Measurements from ENCODE around the gene IKBIP. TPM values are rescaled to one million over a fixed set of nuclear protein-coding genes. Genes with fewer than 3 reads are reported as not detected.

The IKBIP gene
- total RNA-seq, 1 donor from 2014 or later: 15.2 TPM

DNA sequence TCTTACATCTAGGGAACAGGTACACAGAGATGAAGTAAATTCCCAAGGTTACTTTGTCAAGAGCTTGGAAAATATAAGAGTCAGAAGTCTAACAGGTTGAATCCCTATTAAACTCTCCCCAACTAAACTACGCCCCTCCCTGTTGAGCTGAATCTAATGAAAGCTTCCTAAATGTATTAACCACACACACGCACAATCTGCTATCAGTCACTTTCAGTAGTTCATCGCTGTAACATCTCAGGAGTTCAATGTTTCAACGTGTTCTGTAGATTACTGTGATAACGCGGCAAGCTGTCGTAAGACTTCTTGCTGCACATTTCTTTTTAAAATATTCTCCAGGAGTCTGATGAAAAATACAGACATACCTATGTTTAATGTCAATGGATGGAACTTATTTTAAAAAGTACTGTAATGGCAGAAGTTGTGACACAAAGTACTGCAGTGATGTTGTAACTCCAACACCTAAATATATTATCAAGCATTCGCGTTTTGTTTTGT, 51.7 kb downstream of the IKBIP start:
- Histone ChIP-seq H3K36me3 (peaks cover 22% of the 10 kb centered on the region), H3K4me3 (peak overlapping the region; percentile 98), H3K4me1 (peaks cover 18% of the 10 kb centered on the region), H3K9me3 (no peaks in the 10 kb centered on the region), H3K27me3 (no peaks in the 10 kb centered on the region), H3K27ac (peak overlapping the region; percentile 99)
- intact Hi-C loops (cut with DNase I): no loop called here
- ATAC-seq (no peak), DNase-seq (no peak)
- TF ChIP-seq, protein P1, sequence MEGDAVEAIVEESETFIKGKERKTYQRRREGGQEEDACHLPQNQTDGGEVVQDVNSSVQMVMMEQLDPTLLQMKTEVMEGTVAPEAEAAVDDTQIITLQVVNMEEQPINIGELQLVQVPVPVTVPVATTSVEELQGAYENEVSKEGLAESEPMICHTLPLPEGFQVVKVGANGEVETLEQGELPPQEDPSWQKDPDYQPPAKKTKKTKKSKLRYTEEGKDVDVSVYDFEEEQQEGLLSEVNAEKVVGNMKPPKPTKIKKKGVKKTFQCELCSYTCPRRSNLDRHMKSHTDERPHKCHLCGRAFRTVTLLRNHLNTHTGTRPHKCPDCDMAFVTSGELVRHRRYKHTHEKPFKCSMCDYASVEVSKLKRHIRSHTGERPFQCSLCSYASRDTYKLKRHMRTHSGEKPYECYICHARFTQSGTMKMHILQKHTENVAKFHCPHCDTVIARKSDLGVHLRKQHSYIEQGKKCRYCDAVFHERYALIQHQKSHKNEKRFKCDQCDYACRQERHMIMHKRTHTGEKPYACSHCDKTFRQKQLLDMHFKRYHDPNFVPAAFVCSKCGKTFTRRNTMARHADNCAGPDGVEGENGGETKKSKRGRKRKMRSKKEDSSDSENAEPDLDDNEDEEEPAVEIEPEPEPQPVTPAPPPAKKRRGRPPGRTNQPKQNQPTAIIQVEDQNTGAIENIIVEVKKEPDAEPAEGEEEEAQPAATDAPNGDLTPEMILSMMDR (IDR thresholded peaks at IDR 0.05): no peak

DNA sequence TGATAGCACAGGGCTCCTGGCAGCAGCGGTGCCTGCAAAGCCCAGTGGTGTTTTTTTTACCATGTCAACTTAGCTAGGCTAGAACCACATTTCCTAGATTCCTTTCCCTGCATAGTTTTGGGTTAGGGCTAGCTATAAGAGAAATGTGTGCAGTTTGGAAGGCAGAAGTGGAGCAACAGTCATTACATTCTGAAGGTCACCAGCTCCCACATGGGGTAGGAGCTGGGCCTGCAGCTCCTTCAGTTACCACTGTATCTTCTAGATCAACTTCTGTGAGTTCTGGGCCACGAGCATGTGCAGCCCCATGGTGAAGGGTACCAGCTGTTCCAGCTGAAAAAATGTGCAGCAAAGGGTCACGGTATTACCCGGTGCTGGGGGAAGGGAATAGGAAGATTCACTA, 53.4 kb downstream of the IKBIP start:
- Histone ChIP-seq H3K4me1 (peaks cover 11% of the 10 kb centered on the region), H3K4me3 (no peak overlapping the region), H3K9me3 (no peaks in the 10 kb centered on the region), H3K27me3 (no peaks in the 10 kb centered on the region), H3K36me3 (peaks cover 6% of the 10 kb centered on the region), H3K27ac (no peak overlapping the region)
- intact Hi-C loops (cut with DNase I): no loop called here
- DNase-seq (no peak), ATAC-seq (no peak)
- TF ChIP-seq, protein P1 (IDR thresholded peaks at IDR 0.05): no peak

DNA sequence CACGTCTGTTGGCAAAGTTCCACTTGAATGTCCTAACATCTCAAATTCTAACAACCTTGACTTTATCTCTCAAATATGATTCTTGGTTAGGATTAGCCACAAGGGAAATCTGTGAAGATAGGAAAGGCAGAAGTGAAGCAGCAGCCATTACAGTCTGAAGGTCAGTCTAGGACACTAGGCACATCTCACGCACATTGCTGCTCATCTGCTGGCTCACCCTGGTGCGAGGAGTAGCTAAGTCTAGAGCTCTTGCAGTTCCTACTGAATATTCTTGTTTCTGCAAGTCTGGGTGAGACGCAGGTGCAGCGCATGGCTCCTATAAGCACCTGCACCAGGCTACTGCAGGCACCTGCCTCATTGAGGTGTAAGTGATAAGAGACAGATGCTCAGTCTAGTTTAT, 57.5 kb downstream of the IKBIP start:
- Histone ChIP-seq H3K4me3 (no peak overlapping the region), H3K4me1 (no peaks in the 10 kb centered on the region), H3K9me3 (no peaks in the 10 kb centered on the region), H3K27ac (no peak overlapping the region), H3K27me3 (no peaks in the 10 kb centered on the region), H3K36me3 (no peaks in the 10 kb centered on the region)
- DNase-seq: no peak
- no peak for ATAC-seq
- intact Hi-C loops (cut with DNase I): no loop called here
- TF ChIP-seq, protein P1 (IDR thresholded peaks at IDR 0.05): no peak

DNA sequence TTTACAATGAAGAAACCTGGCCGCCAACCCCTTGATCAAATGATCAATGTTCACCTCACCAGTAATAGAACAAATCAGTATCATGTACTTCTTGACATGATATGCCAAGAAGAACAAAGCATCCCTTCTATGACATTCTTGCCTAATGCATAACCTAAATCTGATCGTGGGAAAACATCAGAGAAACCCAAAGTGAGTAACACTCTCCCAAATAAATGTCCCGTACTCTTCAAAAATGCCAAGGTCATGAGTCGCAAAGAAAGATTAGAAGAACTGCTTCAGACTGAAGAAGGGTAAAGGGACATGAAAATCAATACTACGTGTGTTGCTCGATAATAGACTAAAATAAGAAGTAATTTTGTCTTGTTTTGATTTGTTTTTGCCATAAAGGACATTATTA, 62.5 kb downstream of the IKBIP start:
- no peaks in the 10 kb centered on the region for H3K27me3 ChIP-seq
- H3K4me1 ChIP-seq: no peaks in the 10 kb centered on the region
- TF ChIP-seq, protein P1 (IDR thresholded peaks at IDR 0.05): no peak
- DNase-seq: no peak
- no peak overlapping the region for H3K27ac ChIP-seq
- intact Hi-C loops (cut with DNase I): no loop called here
- no peaks in the 10 kb centered on the region for H3K36me3 ChIP-seq
- H3K9me3 ChIP-seq: no peaks in the 10 kb centered on the region
- no peak overlapping the region for H3K4me3 ChIP-seq
- ATAC-seq: no peak

DNA sequence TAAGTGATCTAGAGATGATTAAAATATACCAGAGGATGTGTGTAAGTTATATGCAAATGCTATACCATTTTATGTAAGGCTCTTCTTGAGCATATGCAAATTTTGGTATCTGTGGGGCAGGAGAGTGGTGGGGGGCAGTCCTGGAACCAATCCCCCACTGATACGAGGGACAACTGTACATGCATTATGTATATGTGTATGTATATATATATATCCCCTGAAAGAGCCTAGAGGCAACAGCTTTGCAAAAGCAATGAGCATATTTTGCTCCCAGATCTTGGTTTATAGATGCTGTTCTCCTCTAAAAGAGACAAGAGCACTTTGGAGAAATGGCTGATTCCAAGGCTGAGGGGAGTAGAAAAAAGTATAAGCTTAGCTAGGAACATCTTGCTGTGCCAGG, 63.5 kb downstream of the IKBIP start:
- no peak overlapping the region for H3K4me3 ChIP-seq
- no peak for DNase-seq
- H3K4me1 ChIP-seq: no peaks in the 10 kb centered on the region
- no peaks in the 10 kb centered on the region for H3K9me3 ChIP-seq
- H3K36me3 ChIP-seq: no peaks in the 10 kb centered on the region
- intact Hi-C loops (cut with DNase I): no loop called here
- H3K27me3 ChIP-seq: no peaks in the 10 kb centered on the region
- no peak overlapping the region for H3K27ac ChIP-seq
- TF ChIP-seq, protein P1 (IDR thresholded peaks at IDR 0.05): no peak
- ATAC-seq: no peak

DNA sequence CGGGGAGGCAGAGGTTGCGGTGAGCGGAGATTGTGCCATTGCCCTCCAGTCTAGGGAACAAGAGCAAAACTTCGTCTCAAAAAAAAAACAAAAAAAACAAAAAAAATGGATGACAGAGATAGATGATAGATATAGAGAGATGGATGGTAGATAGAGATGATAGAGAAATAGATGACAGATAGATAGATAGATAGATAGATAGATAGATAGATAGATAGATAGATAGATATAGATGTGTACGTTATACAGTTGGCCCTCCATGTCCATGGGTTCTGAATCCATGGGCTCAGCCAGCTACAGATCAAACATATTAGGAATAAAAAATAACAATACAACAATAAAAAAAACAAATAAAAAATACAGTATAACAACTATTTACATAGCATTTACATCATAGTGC, 63.9 kb downstream of the IKBIP start:
- no peak overlapping the region for H3K4me3 ChIP-seq
- intact Hi-C loops (cut with DNase I): no loop called here
- no peak for ATAC-seq
- TF ChIP-seq, protein P1 (IDR thresholded peaks at IDR 0.05): no peak
- H3K27ac ChIP-seq: no peak overlapping the region
- no peaks in the 10 kb centered on the region for H3K36me3 ChIP-seq
- no peaks in the 10 kb centered on the region for H3K27me3 ChIP-seq
- H3K9me3 ChIP-seq: no peaks in the 10 kb centered on the region
- DNase-seq: no peak
- H3K4me1 ChIP-seq: no peaks in the 10 kb centered on the region
